IPS-NIHi7 (cell line): ENCODE data around the gene USE1.

ENCODE experiments used
- DNase-seq: peaks from one replicate; pipeline ENCODE4 v3.0.0; 2012; ENCODE audit warnings: mixed read lengths; ENCODE audit errors: extremely low spot score

USE1 gene

GRCh38 chr19:17205237-17206140, 9.7 kb upstream of the USE1 start:
- peak; percentile 87 for DNase-seq

GRCh38 chr19:17206736-17207581, 8.2 kb upstream of the USE1 start:
- DNase-seq = no peak

DNA sequence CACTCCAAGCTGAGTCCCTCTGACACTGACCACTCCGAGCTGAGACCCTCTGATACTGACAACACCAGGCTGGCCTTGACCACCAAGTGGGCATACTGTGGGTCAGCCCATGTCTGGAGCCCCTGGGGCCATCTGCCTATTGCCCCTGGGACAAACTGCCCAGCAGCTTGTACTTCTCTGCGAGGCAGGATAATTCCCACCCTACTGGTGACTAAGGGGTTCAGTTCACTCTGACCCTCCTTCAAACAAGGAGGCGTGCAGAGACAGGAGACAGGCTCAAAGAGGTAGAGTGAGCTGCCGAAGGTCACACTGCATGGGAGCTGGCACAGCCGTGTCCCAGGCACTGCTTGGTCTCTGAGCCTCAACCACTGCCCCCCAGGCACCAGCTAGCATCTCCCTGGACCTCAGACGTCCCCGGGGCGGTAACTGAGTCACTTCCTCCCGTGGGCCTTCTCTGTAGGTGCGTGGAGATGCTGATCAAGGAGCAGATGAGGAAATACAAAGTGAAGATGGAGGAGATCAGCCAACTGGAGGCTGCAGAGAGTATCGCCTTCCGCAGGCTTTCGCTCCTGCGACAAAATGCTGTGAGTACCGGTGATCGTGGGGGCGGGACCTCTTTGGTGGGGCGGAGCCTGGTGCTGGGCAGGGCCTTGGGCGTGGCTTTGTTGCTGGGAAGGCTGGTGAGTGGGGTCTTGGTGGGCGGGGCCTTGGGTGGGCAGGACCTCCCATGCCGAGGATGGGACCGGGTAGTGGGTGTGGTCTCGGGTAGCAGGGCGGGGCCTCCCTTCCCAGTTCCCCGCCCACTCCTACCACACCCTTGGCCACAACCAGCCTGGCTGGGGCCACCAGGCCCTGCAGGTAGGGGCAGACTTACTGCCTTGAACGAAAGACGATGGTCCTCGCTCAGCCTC, 5.8 kb upstream of the USE1 start:
- peak; percentile 99 for DNase-seq

- DNase-seq = no peak
Measured at GRCh38 chr19:17210296-17210695, 4.9 kb upstream of the USE1 start.

DNA sequence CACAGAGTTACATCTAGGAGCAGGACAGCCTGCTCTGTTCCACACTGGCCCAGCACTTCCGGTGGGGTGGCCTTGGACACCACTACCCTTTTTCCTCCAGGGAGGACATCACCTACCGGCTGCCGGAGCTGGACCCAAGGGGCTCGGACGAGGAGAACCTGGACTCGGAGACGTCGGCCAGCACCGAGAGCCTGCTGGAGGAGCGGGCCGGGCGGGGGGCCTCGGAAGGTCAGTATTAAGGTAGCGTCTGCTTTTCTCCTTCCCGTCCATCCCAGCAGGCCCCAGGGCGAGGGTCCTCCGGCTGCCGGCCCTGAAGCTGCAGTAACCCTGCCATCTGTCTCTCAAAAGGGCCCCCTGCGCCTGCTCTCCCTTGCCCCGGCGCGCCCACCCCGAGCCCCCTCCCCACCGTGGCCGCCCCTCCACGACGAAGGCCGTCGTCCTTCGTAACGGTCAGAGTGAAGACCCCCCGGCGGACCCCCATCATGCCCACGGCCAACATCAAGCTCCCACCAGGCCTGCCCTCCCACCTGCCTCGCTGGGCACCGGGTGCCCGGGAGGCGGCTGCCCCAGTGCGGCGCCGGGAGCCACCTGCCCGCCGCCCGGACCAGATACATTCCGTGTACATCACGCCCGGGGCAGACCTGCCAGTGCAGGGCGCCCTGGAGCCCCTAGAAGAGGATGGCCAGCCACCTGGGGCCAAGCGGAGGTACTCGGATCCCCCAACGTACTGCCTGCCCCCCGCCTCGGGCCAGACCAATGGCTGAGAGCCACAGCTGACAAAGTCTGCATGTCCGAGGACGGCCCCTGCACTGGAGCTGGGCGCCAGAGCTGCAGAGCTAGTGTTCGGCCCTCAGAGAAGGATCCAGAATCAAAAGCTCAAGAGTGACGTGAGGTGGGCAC, 3.4 kb upstream of the USE1 start:
- DNase-seq = no peak

DNA sequence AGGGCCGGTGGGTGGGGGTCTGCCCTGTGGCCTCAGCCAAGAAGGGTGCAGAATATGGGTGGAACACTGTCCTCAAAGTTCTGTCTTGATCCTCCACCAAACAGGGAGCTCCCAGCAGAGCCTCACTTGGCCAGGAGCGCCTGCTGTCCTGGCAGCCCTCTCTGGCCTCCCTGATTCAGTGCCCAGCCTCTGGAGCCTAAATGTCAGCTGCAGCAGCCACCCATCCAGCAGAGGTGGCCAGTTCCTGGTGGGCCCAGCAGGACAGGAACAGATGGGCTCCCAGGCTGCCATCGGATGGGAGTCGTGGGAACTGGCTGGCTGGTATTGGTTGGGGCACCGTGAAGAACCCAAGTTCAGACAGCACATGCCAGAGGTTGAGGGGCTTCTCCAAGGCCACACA, 1.8 kb upstream of the USE1 start:
- DNase-seq = no peak

DNA sequence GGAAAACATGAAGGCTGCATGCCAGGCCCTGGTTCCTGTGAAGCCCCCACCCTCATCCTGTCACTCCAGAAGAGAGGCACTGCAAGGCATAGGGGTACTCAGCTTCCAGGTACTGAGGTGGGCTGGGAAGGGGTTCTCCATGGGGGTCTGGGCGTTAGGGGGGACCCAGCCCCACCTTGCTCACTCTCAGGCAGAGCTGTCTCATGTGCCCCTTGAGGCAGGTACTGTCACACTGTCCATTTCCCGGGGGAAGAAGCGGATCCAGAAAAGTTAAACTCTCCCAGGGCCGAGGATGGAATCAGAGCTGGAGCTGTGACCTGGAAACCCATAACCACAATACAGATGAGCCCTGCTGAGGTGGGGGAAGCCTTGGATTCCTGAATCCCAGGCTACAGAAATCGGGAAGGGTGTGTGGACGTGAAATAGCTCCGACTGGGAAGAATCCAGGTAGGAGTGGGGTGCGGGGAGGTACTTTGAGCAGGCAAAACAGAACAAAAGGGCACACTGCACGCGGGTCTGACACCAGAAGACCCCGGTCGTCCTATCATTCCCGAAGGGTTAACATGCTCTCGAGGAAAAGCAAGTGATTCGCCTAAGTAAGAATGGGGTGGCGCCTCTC, 540 bp upstream of the USE1 start:
- DNase-seq = no peak

DNA sequence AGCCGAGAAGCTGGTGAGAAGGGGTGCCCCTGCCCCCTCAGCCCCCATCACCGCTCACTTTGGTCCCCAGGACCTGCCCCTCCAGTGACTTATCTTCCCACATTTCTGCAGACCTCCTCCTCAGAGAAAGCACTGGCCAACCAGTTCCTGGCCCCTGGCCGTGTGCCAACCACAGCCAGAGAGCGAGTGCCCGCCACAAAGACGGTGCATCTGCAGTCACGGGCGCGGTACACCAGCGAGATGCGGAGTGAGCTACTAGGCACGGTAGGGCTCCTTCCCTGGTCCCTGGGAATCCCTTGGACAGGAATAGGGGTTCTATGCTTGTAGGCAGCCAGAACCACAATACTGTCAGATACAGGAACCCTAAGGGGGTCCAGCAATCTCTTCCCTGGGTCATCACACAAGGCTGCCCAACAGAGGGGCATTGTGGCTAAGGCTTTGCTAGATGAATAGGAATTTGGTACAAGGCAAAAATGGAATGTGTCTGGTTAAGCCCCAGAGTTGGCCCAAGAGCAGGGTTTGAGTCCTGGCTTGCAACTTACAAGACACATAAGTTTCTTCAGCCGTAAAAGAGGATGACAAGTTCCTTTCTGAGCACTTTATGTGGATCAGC, 1.0 kb downstream of the USE1 start:
- no peak for DNase-seq

DNA sequence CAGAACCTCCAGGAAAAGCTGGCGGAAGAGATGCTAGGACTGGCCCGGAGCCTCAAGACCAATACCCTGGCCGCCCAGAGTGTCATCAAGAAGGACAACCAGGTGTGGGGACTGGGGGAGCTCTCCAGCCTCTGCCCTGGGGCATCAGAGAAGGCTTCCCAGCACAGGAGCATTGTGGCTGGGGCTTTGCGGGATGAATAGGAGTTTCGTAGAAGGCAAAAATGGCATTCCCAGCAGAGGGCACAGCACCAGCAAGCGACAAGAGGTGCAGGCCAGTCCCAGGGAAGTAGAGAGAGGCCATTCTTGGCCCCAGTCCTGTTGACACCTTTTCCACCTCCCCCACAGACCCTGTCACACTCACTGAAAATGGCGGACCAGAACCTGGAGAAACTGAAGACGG, 4.1 kb downstream of the USE1 start:
- DNase-seq = no peak

- DNase-seq = no peak
Measured at GRCh38 chr19:17220207-17220758, 5.1 kb downstream of the USE1 start.

DNA sequence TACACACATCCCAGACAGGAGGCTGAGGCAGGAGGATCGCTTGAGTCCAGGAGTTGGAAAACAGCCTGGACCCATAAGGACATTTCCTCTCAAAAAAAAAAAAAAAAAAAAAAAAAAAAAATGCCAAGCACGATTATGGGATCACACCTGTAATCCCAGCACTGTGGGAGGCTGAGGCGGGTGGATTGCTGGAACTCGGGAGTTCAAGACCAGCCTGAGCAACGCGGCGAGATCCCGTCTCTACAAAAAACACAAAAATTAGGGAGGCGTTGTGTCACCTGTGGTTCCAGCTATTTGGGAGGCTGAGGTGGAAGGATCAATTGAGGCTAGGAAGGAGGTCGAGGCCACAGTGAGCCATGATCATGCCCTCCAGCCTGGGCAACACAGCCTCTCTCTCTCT, 9.9 kb downstream of the USE1 start:
- no peak for DNase-seq

DNA sequence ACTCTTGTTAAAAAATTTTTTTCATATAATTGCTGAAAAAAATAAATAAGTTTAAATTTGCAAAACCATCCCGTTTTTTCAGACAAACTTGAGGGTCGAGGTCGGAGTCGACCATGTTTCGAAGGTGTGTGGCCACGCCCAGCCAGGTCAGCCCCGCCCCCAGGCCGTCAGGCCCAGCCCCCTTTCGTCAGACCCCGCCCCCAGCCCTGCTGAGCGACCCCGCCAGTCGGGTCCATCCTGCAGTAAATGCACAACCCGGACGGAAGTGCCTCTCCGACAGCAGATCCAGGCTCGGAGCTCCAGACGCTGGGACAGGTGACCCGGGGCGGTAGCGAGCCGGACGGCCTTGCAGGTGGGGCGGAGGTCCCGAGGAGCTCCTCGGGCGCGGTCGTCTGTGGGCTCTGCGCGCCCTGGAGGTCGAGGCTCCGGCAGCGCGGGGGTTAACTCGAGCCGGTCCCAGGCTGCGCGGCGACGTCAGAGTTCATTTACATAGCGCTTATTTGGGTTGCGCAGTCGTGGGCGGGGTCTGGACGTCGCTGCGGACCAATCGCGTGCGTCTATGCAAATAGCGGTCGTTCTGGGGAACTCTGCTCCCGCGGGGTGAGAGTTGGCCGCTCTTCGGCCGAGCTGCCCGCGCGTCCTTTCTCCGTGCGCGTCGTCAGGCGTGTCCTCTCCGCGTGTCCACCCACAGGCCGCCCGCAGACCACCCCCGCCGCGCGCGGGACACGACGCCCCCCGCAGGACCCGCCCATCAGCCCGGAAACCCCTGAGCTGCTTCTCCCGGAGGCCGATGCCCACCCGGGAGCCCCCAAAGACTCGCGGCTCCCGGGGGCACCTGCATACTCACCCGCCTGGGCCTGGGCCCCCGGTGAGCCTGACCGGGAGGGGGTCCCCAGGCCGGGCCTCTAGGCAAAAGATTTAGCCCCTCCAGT, 11.1 kb downstream of the USE1 start, which contains the start of gene OCEL1:
TSS of gene OCEL1 (plus strand) at position 225 of the 932 bp plus-strand sequence. CDS start at position 247, 22 bp downstream.
- DNase-seq = peak; percentile 92

GRCh38 chr19:17227798-17228367, 12.7 kb downstream of the USE1 start:
- no peak for DNase-seq

- DNase-seq = no peak
Measured at GRCh38 chr19:17229890-17230289, 14.7 kb downstream of the USE1 start.

DNA sequence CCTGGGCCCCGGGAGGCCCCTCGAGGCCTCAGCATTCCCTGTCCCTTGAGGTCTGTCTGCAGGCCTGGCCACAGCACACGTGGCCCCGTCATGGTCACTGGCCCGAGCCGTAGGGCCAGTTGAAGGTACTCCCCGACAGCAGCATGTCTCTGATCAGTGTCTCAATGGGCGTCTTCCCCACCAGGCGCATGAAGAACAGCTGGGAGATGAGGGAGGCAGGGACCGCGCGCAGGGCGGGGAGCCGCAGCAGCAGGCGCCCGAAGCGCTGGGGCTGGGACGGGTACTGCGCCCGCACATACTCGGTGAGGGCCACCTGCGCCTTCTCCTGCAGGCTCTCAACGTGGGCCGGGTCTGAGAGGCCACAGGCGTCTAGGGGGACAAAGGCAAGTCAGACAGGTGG, 17.1 kb downstream of the USE1 start:
- no peak for DNase-seq

DNA sequence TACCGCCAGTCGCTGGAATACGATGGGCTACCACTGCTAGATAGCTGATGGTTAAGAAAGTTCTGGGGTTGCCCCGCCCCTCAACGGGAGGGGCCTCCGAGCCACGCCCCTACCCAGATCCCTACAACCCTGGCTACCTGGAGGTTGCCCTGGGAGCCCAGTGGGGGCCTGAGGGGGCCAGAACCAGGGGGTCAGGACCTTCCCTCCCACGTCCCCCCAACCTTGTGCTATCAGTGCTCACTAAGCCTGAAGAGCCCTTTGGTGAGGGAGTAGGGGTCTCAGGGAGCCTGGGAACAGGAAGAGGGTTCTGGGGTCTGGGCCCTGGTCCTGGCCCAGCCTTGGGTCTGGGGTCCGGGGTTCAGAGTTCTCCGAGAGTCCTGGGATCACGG, 19.7 kb downstream of the USE1 start:
- DNase-seq = peak; percentile 73

GRCh38 chr19:17235300-17235970, 20.3 kb downstream of the USE1 start:
- peak; percentile 24 for DNase-seq
